ENCODE data around the gene RFNG. TPM values are rescaled to one million over a fixed set of nuclear protein-coding genes. Genes with fewer than 3 reads are reported as not detected.

RFNG gene
- total and polyA plus RNA-seq, 10 of the 15 experiments (the other 5 are each of a cell fraction or from before 2014, with no cell fraction given): 0.10 to 19.6 (median 6.2) TPM

DNA sequence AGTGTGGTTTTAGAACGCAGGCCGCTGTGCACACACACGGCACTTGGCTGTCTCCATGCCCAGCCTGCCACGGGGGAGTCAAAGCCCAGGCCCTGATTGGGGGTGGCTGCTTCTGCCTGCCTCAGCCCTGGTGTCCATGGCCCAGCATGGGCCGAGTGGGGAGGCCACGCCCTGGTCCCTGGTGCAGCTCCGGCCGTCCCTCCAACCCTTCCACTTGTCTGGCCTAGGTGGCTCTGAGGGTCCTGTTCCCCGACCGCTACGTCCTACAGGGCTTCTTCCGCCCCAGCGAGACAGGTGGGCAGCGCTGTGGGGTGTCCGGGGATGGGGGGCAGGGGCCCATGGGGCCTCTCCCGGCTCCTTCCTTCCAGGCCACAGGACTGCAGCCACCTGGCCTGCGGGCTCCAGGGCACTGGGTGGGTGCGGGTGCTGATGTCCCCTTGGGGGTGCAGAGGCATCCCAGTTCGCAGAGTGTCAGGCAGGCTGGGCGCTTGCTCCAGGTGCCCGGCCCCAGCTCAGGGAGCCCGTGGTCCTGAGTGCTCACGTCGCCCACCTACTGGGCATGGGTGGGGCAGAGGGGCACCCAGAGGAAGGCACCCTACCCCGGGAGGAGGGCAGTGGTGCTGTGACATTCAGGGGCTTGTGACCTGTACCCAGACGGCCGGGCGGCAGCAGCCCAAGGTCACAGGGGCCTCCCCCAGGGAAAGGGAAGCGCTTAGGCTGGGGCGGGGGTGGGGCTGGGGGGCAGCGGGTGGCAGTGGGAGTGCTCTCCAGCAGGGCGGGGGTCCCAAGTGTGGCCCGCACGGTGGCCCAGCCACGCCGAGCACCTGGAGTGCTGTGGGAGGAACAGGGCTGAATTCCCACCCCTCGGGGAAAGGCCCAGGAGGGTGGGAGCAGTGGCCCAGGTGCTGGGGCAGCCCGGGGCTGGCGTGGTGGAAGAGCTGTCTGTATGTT lies 40.8 kb downstream of the RFNG start:
- H3K4me2 ChIP-seq (ENCODE audit: control insufficient read depth, insufficient read depth): no peak overlapping the region
- RAD21 ChIA-PET (ENCODE audit: unreplicated experiment): no interaction called here
- TF ChIP-seq NBN (IDR thresholded peaks at IDR 0.05) (no peak), POLR2A (IDR thresholded peaks at IDR 0.05; ENCODE audit: low read depth, low read length) (peak; percentile 51; the same call in 1 of the 2 replicates)
- no peak for ATAC-seq
- no peaks in the 10 kb centered on the region for H3K4me1 ChIP-seq (ENCODE audit: control insufficient read depth, insufficient read depth, low read length)
- intact Hi-C loops (cut with micrococcal nuclease; ENCODE audit: unreplicated experiment) (no loop called here), in situ Hi-C loops (cut with MboI) (no loop called here)
- H3K9ac ChIP-seq (ENCODE audit: control insufficient read depth, insufficient read depth, low read length): no peak overlapping the region
- no TSS peak for BruUV-seq (replicated peaks)
- no peak for FAIRE-seq
- SMC1A ChIA-PET (ENCODE audit: uncharacterized antibody, unreplicated experiment): no interaction called here
- H4K20me1 ChIP-seq (ENCODE audit: control insufficient read depth, insufficient read depth): no peaks in the 10 kb centered on the region
- CTCF ChIA-PET: no interaction called here
- H3K36me3 ChIP-seq (ENCODE audit: control insufficient read depth in 2 of 2, insufficient read depth in 2 of 2, low read length in 1 of 2): no peaks in the 10 kb centered on the region
- H3K4me3 ChIP-seq: no peak overlapping the region
- no peak for DNase-seq (ENCODE audit: low read depth, low spot score)
- POLR2A ChIA-PET: interaction anchor here (0.6 kb wide), 1 partner anchor 242 kb away, joined by 4 read pairs; no protein-coding TSS in a partner anchor
- no peaks in the 10 kb centered on the region for H3K9me3 ChIP-seq (replicated peaks; ENCODE audit: control insufficient read depth, insufficient read depth, low read length)
- 87% methylated on average over 35 of the region's 39 CpGs for WGBS (ENCODE audit: insufficient coverage, insufficient replicate concordance, low lambda C conversion rate, missing lambda C conversion rate)
- H3K27ac ChIP-seq (ENCODE audit: control insufficient read depth, insufficient read depth): no peak overlapping the region
- H3K27me3 ChIP-seq (replicated peaks in 1 of 2; ENCODE audit: control insufficient read depth in 2 of 2, insufficient read depth in 2 of 2, low read length in 1 of 2): no peaks in the 10 kb centered on the region
- no peaks in the 10 kb centered on the region for H3K79me2 ChIP-seq (ENCODE audit: control insufficient read depth, insufficient read depth, low read length)
- no peak overlapping the region for H2AFZ ChIP-seq (ENCODE audit: control insufficient read depth, low read depth, low read length)

DNA sequence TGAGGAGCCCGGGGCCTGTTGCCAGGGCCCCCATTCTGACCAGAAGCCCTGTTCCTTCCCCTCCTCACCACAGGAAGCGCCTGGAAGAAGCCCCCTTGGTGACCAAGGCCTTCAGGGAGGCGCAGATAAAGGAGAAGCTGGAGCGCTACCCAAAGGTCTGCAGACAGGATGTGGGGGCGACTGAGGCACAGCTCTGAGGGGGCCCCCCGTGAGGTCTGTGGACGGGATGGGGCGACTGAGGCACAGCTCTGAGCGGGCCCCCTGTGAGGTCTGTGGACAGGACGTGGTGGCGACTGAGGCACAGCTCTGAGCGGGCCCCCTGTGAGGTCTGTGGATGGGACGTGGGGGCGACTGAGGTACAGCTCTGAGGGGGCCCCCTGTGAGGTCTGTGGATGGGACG lies 42.2 kb downstream of the RFNG start:
- intact Hi-C loops (cut with micrococcal nuclease; ENCODE audit: unreplicated experiment): no loop called here
- no peak for ATAC-seq
- CTCF ChIA-PET: interaction anchor here (0.8 kb wide), 1 partner anchor 11 kb away, joined by 4 read pairs; no protein-coding TSS in a partner anchor
- TF ChIP-seq, protein P1, sequence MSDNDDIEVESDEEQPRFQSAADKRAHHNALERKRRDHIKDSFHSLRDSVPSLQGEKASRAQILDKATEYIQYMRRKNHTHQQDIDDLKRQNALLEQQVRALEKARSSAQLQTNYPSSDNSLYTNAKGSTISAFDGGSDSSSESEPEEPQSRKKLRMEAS (IDR thresholded peaks at IDR 0.05; ENCODE audit: low read depth, low read length): no peak
- TF ChIP-seq EED (IDR thresholded peaks at IDR 0.05; ENCODE audit: low read depth) (no peak), CREM (IDR thresholded peaks at IDR 0.05; ENCODE audit: low read depth) (no peak), ETV6 (conservative IDR thresholded peaks at IDR 0.05 in 1 of 2, IDR thresholded peaks at IDR 0.05 in 1 of 2; ENCODE audit: borderline replicate concordance in 1 of 2, low read depth in 1 of 2) (no peak), YBX1 (IDR thresholded peaks at IDR 0.05) (no peak), MYB (IDR thresholded peaks at IDR 0.05; ENCODE audit: borderline replicate concordance, low read depth, low read length) (no peak)
- TF ChIP-seq, protein P2, sequence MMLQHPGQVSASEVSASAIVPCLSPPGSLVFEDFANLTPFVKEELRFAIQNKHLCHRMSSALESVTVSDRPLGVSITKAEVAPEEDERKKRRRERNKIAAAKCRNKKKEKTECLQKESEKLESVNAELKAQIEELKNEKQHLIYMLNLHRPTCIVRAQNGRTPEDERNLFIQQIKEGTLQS (IDR thresholded peaks at IDR 0.05; ENCODE audit: borderline replicate concordance, extremely low read depth, low read depth, low read length): no peak
- TF ChIP-seq, protein P3, sequence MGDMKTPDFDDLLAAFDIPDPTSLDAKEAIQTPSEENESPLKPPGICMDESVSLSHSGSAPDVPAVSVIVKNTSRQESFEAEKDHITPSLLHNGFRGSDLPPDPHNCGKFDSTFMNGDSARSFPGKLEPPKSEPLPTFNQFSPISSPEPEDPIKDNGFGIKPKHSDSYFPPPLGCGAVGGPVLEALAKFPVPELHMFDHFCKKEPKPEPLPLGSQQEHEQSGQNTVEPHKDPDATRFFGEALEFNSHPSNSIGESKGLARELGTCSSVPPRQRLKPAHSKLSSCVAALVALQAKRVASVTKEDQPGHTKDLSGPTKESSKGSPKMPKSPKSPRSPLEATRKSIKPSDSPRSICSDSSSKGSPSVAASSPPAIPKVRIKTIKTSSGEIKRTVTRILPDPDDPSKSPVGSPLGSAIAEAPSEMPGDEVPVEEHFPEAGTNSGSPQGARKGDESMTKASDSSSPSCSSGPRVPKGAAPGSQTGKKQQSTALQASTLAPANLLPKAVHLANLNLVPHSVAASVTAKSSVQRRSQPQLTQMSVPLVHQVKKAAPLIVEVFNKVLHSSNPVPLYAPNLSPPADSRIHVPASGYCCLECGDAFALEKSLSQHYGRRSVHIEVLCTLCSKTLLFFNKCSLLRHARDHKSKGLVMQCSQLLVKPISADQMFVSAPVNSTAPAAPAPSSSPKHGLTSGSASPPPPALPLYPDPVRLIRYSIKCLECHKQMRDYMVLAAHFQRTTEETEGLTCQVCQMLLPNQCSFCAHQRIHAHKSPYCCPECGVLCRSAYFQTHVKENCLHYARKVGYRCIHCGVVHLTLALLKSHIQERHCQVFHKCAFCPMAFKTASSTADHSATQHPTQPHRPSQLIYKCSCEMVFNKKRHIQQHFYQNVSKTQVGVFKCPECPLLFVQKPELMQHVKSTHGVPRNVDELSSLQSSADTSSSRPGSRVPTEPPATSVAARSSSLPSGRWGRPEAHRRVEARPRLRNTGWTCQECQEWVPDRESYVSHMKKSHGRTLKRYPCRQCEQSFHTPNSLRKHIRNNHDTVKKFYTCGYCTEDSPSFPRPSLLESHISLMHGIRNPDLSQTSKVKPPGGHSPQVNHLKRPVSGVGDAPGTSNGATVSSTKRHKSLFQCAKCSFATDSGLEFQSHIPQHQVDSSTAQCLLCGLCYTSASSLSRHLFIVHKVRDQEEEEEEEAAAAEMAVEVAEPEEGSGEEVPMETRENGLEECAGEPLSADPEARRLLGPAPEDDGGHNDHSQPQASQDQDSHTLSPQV (IDR thresholded peaks at IDR 0.05): no peak
- TF ChIP-seq, protein P4, sequence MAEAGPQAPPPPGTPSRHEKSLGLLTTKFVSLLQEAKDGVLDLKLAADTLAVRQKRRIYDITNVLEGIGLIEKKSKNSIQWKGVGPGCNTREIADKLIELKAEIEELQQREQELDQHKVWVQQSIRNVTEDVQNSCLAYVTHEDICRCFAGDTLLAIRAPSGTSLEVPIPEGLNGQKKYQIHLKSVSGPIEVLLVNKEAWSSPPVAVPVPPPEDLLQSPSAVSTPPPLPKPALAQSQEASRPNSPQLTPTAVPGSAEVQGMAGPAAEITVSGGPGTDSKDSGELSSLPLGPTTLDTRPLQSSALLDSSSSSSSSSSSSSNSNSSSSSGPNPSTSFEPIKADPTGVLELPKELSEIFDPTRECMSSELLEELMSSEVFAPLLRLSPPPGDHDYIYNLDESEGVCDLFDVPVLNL (IDR thresholded peaks at IDR 0.05; ENCODE audit: low read depth, low read length): no peak

More for the DNA sequence above, 42.2 kb downstream of the RFNG start:
- Histone ChIP-seq H3K79me2 (ENCODE audit: control insufficient read depth, insufficient read depth, low read length) (no peaks in the 10 kb centered on the region), H3K4me2 (ENCODE audit: control insufficient read depth, insufficient read depth) (no peak overlapping the region), H3K36me3 (ENCODE audit: control insufficient read depth in 2 of 2, insufficient read depth in 2 of 2, low read length in 1 of 2) (no peaks in the 10 kb centered on the region), H2AFZ (ENCODE audit: control insufficient read depth, low read depth, low read length) (no peak overlapping the region), H3K9ac (ENCODE audit: control insufficient read depth, insufficient read depth, low read length) (no peak overlapping the region), H3K9me3 (replicated peaks; ENCODE audit: control insufficient read depth, insufficient read depth, low read length) (no peaks in the 10 kb centered on the region), H3K27ac (ENCODE audit: control insufficient read depth, insufficient read depth) (no peak overlapping the region), H4K20me1 (ENCODE audit: control insufficient read depth, insufficient read depth) (no peaks in the 10 kb centered on the region), H3K4me3 (no peak overlapping the region), H3K4me1 (ENCODE audit: control insufficient read depth, insufficient read depth, low read length) (no peaks in the 10 kb centered on the region), H3K27me3 (replicated peaks in 1 of 2; ENCODE audit: control insufficient read depth in 2 of 2, insufficient read depth in 2 of 2, low read length in 1 of 2) (no peaks in the 10 kb centered on the region)
- no TSS peak for BruUV-seq (replicated peaks)
- POLR2A ChIA-PET: no interaction called here
- FAIRE-seq (no peak), DNase-seq (ENCODE audit: low read depth, low spot score) (no peak)
- SMC1A ChIA-PET (ENCODE audit: uncharacterized antibody, unreplicated experiment): no interaction called here
- in situ Hi-C loops (cut with MboI): no loop called here
- RAD21 ChIA-PET (ENCODE audit: unreplicated experiment): no interaction called here
- 73% methylated on average over 13 of the region's 15 CpGs for WGBS (ENCODE audit: insufficient coverage, insufficient replicate concordance, low lambda C conversion rate, missing lambda C conversion rate)
